Measurements from ENCODE around the gene MFAP3.

GRCh38 chr5:154059583-154059982, 20.8 kb downstream of the MFAP3 start:
- TF ChIP-seq CTCF (IDR thresholded peaks at IDR 0.05) (no peak), POLR2A (IDR thresholded peaks at IDR 0.05) (no peak)

Measured in upper lobe of left lung (tissue), 4 donors.